A204.1 (cell line): ENCODE measurements around the gene DMRT3.
"Not testable (repeated sequence)": the region's sequence is repeated elsewhere in the genome, so short reads cannot be mapped to it uniquely, and the experiment has no call there.

Experiments
- FAIRE-seq: peaks from 2 replicates; lab custom pipeline; 2012; peaks lifted over from hg19 to GRCh38; lab: Jason Lieb, UNC

Gene DMRT3

DNA sequence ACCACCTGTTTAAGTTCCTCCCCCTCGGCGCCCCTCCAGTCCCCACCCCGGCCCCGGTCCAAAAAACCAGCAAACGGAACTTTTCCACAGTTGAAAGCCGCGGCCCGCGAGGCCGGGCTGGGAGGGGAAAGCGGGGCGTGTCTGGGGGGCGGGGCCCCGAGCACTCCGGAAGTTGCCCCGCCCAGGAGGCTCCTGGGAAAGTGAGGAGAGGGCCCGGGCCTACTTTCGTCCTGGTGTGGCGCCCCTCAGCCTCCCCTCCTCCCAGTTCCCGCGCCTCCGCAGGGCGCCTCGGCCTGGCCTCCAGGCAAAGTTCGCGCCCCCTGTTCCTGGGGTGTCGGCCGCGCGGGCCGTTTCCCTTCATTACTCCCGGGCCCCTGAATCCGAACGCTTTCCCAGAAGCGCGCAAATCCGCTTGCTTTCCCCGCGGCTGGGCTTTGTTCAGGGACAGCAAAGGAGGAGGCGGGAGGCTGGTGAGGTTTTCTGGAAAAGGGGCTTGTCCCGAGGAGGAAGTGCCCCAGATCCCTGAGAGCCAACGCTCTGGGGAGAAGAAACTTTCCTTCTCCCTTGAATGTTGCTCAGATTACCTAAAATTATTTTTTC, 4.5 kb upstream of the DMRT3 start:
- FAIRE-seq = no peak

- FAIRE-seq = no peak
Measured at GRCh38 chr9:972501-973294, 3.8 kb upstream of the DMRT3 start.

DNA sequence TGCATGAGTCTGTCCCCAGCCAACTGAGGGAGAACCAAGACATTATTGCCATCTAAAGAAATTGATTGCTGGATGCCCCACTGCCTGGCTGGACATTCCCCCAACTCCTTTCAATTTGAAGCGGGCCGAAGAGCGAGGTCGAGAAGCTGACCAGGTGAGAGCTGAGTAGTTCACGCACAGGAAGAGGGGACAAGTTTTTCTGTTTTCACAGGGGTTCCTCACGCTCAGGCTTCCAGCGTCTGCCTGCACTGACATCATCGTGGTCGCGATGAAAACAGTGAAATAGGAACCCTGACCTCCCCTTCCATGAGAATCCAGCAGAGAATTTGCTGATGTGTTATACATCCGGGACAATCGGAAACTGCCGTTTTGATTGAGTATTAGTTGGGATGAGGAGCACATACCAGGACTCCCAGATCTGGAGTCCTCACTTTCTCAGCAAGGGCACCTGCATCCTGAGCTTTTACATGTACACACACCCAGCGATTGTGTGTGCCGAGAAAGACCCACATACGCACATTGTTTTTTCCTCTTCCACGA, 3.1 kb upstream of the DMRT3 start:
- FAIRE-seq = no peak

DNA sequence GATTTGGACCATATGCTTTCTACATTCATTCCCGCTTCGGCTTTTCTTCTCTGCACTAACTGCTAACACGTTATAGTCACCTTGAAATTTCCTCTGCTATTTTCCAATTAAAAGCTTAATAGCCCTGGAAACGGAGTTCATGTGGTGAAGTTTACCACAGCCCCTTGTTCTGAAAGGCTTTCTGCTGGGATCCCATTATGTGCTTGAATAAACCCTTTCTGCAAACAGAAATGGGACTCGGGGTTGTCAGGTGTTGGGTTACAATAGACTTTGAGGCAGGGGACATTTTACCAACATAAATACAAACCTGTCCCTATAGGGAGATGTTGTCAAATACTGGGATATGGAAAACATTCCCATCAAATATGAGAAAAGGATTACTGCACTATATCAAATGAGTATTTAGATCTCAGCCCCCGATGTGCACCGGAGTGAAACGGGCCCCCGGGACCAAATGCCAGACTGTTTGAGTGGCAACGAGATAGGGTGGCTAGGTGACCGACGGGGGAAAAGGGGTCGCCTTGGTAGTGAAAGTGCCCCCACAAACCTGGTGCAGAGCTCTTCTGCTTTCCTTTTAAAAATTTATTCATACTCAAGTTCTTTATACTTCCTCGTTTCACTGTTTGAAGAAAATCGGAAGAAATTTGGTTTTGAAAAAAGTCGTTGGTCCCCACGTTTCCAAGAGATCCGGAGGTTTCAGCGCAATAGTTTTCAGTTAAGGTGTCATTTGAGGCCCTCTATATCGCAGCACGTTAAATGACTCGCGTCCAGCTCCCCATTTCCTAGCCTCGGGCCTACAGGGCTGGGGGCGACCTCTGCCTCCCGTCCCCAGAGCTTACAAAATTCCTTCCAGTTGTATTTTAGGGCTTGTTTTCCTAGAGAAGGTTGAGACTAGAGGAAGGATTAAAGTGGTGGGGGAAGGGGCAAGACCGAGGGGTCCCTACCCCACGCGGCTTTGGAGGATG, 2.1 kb upstream of the DMRT3 start:
- FAIRE-seq = no peak

- no peak for FAIRE-seq
Measured at GRCh38 chr9:974996-975739, 1.3 kb upstream of the DMRT3 start.

DNA sequence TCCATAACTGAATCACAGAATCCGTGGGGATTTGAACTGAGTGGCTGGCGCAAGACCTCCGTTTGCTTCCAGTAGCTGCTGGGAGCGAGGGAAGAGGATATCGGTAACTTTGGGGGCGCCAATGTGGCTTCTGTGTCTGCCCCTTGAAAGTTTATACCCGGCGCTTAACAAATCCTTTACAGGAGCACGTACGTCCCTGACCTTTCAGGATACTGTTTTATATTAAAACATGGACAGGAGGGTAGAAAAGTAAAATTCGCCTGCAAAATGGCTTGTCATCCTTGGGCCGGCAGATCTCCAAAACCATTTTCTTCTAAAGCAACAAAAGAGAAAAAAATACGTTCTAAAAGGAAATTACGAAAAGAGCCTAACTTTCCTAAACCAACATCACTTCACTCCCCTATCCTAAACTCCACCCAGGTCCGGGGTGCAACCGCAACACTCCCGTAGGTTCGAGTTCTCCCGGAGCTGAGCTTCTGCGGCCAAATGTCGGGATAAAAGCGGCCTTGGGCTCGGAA, 656 bp upstream of the DMRT3 start:
- no peak for FAIRE-seq

DNA sequence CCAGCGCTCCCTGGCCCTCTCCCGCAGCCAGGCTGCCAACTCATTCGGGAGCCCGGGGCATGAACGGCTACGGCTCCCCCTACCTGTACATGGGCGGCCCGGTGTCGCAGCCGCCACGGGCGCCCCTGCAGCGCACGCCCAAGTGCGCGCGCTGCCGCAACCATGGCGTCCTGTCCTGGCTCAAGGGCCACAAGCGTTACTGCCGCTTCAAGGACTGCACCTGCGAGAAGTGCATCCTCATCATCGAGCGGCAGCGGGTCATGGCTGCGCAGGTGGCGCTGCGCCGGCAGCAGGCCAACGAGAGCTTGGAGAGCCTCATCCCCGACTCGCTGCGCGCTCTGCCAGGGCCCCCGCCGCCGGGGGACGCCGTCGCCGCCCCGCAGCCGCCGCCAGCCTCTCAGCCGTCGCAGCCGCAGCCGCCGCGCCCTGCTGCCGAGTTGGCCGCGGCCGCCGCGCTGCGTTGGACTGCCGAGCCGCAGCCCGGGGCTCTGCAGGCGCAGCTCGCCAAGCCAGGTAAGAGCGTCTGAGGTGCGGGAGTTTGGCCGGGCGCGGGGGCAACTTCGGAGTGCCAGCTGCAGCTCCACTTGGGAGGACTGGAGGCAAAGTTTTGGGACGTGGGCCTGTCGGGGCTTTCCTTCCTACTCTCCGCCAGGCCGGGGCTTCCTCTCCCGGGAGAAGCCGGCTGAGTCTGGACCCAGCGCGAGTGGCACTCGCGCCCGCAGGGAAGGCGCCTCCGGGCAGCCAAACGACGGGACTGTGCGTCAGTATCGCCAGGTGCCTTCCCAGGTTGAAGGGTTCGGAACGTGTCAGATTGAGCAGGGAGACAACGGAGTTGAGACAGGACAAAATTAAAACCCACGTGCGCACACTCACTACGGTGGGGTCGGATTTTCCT, 735 bp downstream of the DMRT3 start:
- no peak for FAIRE-seq

DNA sequence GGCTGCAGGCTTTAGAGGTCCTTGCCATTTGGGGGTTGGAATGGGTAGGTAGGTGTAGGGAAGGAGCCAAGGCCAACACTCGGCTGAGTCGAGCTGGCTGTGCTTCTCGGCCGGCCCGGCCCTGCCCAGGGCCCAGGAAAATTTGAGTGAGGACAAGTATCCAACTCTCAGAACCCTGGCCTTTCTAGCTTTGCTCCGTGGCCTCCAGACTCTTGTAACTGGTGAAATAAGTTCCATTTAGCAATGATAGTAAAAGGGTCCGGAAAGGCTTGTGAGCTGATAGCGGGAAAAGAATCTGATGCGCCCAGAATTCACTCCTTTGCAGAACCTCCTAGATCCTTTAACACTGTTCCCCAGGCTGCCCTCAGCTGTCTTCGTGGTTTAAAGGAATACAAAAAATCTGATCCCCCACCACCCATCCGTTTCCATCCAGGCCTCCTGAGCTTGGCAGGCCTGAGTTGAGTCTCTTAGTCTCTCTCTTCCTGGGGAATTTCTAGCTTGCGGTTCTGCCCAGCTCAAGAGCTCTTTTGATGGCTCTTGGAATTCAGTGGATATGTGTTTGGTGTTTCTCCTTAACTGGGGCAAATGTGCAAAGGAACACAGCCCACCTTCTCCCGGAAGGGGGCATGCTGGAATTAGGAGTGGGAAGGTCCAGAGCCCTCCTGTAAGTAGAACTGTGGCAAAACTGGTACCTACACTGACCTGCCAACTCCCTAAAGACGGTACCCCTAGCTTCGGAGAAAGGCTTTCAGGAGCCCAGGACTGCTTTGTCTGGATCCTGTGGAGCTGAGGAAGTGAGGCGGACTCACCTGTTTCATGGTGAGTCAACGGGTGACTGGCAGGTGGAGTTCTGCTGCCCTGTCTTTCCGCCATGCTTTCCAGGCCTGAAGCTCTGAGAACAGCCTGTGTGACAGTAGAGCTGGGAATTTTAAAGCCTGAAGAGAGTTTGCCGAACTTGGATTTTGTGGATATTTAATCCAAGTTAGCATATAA, 1.7 kb downstream of the DMRT3 start:
- no peak for FAIRE-seq

DNA sequence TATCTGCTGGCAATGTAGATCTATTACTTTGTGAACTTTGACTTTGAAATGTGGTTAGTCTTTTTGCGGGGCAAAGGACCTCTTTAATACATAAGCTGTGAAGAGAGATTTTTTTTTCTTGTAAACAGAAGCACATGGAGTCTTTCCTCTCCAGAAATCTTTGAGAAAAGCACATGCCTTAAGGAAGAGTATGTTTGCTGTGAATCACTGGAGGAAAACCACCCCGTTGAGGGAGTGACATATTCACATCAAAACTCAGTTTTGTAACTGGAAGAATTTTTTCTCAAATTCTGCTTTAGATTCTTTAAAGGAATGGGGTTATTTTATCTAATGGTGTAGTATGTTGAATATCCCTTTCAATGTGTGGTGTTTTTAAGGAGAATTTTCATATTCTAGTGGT, 3.5 kb downstream of the DMRT3 start:
- no peak for FAIRE-seq

- FAIRE-seq = no peak
Measured at GRCh38 chr9:980640-981039, 4.2 kb downstream of the DMRT3 start.

- FAIRE-seq = no peak
Measured at GRCh38 chr9:981491-981898, 5.0 kb downstream of the DMRT3 start.

GRCh38 chr9:982394-983230, 6.2 kb downstream of the DMRT3 start:
- FAIRE-seq = no peak

DNA sequence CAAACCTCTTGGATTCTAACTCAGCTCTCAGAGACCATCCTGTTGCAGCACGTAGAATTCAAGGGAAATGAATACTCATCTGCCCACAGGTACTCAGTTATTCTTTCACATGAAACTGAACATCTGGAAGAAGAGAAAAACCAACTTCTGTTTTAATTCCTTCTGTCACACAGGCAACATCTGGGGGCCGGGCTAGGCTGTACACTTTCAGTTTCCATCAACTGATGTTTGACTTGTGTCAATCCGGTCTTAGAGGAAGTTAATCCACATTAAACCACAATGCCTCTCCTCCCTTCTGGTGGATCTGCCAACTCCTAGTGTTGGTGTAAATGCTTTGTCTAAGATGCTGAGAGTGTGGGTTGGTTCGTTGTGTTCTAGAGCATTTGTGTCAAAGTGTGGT, 17.6 kb downstream of the DMRT3 start:
- no peak for FAIRE-seq

- no peak for FAIRE-seq
Measured at GRCh38 chr9:995192-995591, 18.7 kb downstream of the DMRT3 start.

DNA sequence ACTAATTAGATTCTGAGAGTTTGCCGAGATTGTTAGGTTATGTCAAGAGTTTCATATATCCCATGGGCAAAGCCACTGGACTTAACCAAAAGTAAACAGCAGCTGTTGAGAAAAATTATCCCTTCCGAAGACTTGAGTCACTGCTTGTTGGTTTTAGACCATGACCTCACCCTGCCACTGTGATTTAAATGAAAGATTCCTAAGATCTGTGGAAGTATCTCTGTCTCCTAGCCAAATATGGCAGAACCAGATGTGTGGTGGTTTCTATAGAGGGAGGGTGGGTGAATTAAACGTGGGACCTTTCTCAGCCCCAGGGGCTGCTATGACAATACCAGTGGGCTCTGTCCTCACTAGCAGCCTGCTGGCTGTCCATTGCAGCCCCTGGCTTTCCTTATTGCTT, 19.3 kb downstream of the DMRT3 start:
- no peak for FAIRE-seq

DNA sequence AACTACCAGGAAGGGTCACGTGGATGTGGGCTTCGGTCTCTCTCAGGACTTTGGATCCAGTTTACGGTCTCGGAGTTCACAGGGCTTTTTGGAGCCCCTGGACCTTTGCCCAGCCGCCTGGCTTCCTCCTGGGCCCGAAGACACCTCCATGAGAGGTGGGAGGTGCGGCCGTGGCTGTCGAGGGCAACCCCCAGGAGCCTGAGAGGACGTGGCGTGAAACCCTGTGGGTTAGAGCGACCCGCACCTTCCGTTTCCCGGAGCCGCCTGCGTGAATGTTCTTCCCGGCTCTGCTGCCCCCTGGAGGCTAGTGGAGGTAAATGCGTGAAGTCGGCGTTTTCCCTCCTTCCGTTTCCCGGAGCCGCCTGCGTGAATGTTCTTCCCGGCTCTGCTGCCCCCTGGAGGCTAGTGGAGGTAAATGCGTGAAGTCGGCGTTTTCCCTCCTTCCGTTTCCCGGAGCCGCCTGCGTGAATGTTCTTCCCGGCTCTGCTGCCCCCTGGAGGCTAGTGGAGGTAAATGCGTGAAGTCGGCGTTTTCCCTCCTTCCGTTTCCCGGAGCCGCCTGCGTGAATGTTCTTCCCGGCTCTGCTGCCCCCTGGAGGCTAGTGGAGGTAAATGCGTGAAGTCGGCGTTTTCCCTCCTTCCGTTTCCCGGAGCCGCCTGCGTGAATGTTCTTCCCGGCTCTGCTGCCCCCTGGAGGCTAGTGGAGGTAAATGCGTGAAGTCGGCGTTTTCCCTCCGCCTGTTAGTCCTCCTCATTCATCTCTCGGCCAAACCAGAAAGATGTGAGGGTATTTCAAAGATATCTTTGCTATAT, 22.1 kb downstream of the DMRT3 start:
- not testable (repeated sequence) for FAIRE-seq

DNA sequence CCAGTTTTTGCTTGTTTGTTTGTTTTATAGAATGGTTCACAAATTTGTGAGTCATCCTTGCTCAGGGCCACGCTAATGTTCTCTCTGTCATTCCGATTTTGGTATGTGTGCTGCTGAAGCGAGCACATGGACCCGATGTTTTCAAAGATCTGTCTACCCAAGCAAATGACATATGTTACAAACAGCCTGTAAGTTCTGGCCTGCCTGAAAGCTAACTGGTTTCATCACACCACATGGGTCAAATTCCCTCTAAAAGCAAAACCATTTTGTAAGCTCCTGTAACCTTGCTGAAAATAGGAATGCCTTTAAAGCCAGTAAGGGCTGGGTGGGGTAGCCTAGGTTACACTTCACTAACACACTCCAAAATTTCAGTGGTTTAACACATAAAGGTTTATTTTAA, 25.4 kb downstream of the DMRT3 start:
- FAIRE-seq = no peak

GRCh38 chr9:1002678-1003077, 26.2 kb downstream of the DMRT3 start:
- no peak for FAIRE-seq
